ENCODE results near the gene GNB2. TPM values are rescaled to one million over a fixed set of nuclear protein-coding genes. Genes with fewer than 3 reads are reported as not detected.

The GNB2 gene
- total and polyA plus RNA-seq, 2 of the 8 experiments (the other 6 are each of a cell fraction or from before 2014, with no cell fraction given): 157 to 260 TPM

- Histone ChIP-seq H3K79me1 (ENCODE audit: low read depth, low read length) (peaks cover 3% of the 10 kb centered on the region), H2BK20ac (ENCODE audit: low read length) (no peak overlapping the region), H3K9me3 (ENCODE audit: insufficient read depth in 2 of 2, low read depth in 1 of 2, low read length in 1 of 2) (no peaks in the 10 kb centered on the region), H4K20me1 (replicated peaks in 1 of 2; ENCODE audit: control insufficient read depth in 1 of 2, insufficient read depth in 2 of 2, low read length in 2 of 2) (peaks cover 10 to 17% of the 10 kb centered on the region in 2 experiments), H4K91ac (replicated peaks; ENCODE audit: insufficient read length, low read length) (no peak overlapping the region), H3K18ac (ENCODE audit: extremely low read depth, low read length) (peak overlapping the region; percentile 87), H2AFZ (ENCODE audit: low read length) (no peak overlapping the region), H4K5ac (ENCODE audit: insufficient read length, low read depth, low read length) (peak overlapping the region; percentile 64), H2AK5ac (ENCODE audit: low read depth, low read length) (no peak overlapping the region), H2BK120ac (replicated peaks; ENCODE audit: low read depth, low read length) (no peak overlapping the region), H3K27ac (ENCODE audit: low read depth, low read length) (no peak overlapping the region; the same call in 1 of the 2 replicates), H2BK12ac (ENCODE audit: low read depth, low read length) (no peak overlapping the region), H3K23ac (ENCODE audit: insufficient read length) (no peak overlapping the region), H3K4me2 (ENCODE audit: insufficient read depth in 1 of 2, low read depth in 2 of 2, low read length in 2 of 2) (peak overlapping the region; percentile 58 to 87), H3K4me1 (replicated peaks in 1 of 4; ENCODE audit: control insufficient read depth in 3 of 4, insufficient read depth in 4 of 4, low read length in 3 of 4) (peaks cover 0 to 3% (median 0%) of the 10 kb centered on the region in 4 experiments; a peak in 2 of 7 replicates), H3K27me3 (replicated peaks in 1 of 4; ENCODE audit: control insufficient read depth in 3 of 4, extremely low read depth in 1 of 4, insufficient read depth in 3 of 4, low read length in 3 of 4) (peaks cover 0 to 8% (median 6%) of the 10 kb centered on the region in 4 experiments; a peak in 4 of 7 replicates), H3K23me2 (ENCODE audit: low read depth, low read length) (peaks cover 11% of the 10 kb centered on the region; the same call in 1 of the 2 replicates), H2BK15ac (ENCODE audit: low read length) (no peak overlapping the region), H2BK5ac (ENCODE audit: low read depth, low read length) (no peak overlapping the region), H3K79me2 (ENCODE audit: control insufficient read depth in 1 of 2, insufficient read depth in 2 of 2, low read length in 2 of 2) (no peaks in the 10 kb centered on the region), H3K56ac (replicated peaks; ENCODE audit: insufficient read length, low read depth, low read length) (peak overlapping the region; percentile 92), H3K4ac (replicated peaks; ENCODE audit: insufficient read length, low read depth, low read length) (no peak overlapping the region), H4K8ac (ENCODE audit: extremely low read depth, insufficient read depth, low read length) (0 out of 2 replicates have a peak overlapping the region, but pooled peaks have one; percentile 21), H3K4me3 (ENCODE audit: extremely low read depth in 1 of 4, insufficient read depth in 2 of 4, low read depth in 3 of 4, low read length in 4 of 4) (peak overlapping the region; percentile 72 to 99 (median 82)), H3K36me3 (ENCODE audit: control insufficient read depth in 2 of 4, insufficient read depth in 4 of 4, low read length in 3 of 4) (peaks cover 0 to 25% (median 14%) of the 10 kb centered on the region in 4 experiments; a peak in 6 of 8 replicates), H3K9ac (replicated peaks in 1 of 4; ENCODE audit: extremely low read depth in 1 of 4, low read depth in 3 of 4, low read length in 3 of 4) (peak overlapping the region; percentile 29 to 72 (median 46)), H3K14ac (ENCODE audit: insufficient read length) (no peak overlapping the region)
- WGBS, 2 experiments (ENCODE audit: extremely low coverage in 1 of 2, insufficient coverage in 1 of 2, insufficient read length in 1 of 2, insufficient replicate concordance in 2 of 2, low coverage in 1 of 2, low lambda C conversion rate in 2 of 2, missing lambda C conversion rate in 1 of 2): 2% methylated on average over 8 of the region's 34 CpGs; no CpG with 5 or more reads in 1 of the 2 experiments
- POLR2A ChIA-PET (ENCODE audit: partially characterized antibody): interaction anchor here (0.8 to 10.3 kb wide), 8 partner anchors 16 to 201 kb away, joined by 3 to 257 read pairs (median 4); partner anchors contain the start of genes GIGYF1, POP7 and SRRT
- CTCF ChIA-PET (ENCODE audit: partially characterized antibody): interaction anchor here (0.7 to 12.1 kb wide), 6 partner anchors 19 to 121 kb away, joined by 3 to 134 read pairs (median 4); partner anchors contain the start of gene GIGYF1
- FAIRE-seq (no peak), DNase-seq (ENCODE audit: low read depth in 1 of 2, low spot score in 2 of 2) (peak in 1 of 2 experiments; percentile 76)
- TF ChIP-seq CHD1 (IDR thresholded peaks at IDR 0.05; ENCODE audit: low read depth, low read length): no peak
- TF ChIP-seq CREB1 (IDR thresholded peaks at IDR 0.05): no peak
- TF ChIP-seq SIN3A (conservative IDR thresholded peaks at IDR 0.05 in 1 of 2, IDR thresholded peaks at IDR 0.05 in 1 of 2; ENCODE audit: low read depth in 1 of 2, low read length in 2 of 2): peak in 1 of 2 experiments; percentile 5; a peak in 1 of 4 replicates
- TF ChIP-seq MAFK (IDR thresholded peaks at IDR 0.05; ENCODE audit: low read depth, low read length): no peak
- TF ChIP-seq GABPA (IDR thresholded peaks at IDR 0.05; ENCODE audit: borderline replicate concordance, insufficient read depth, low read length): no peak
- TF ChIP-seq CTBP2 (IDR thresholded peaks at IDR 0.05; ENCODE audit: borderline replicate concordance, insufficient read depth, insufficient read length, low read length): no peak
- TF ChIP-seq KDM4A (IDR thresholded peaks at IDR 0.05; ENCODE audit: low read depth, low read length, severe bottlenecking): peak; percentile 63
- TF ChIP-seq RBBP5 (IDR thresholded peaks at IDR 0.05; ENCODE audit: borderline replicate concordance, low read depth, low read length): peak; percentile 42; the same call in 1 of the 2 replicates
- no peak for TF ChIP-seq BACH1 (IDR thresholded peaks at IDR 0.05; ENCODE audit: low read length)
- no peak for TF ChIP-seq POLR2A (IDR thresholded peaks at IDR 0.05; ENCODE audit: control extremely low read depth in 1 of 2, low read depth in 2 of 2, low read length in 2 of 2)
- no peak for TF ChIP-seq RNF2 (IDR thresholded peaks at IDR 0.05; ENCODE audit: borderline replicate concordance, low read depth, low read length, missing control alignments, poor library complexity, severe bottlenecking)
- 0 out of 2 replicates have a peak, but pooled peaks have one; percentile 62 for TF ChIP-seq PHF8 (conservative IDR thresholded peaks at IDR 0.05; ENCODE audit: low read depth, low read length)
Measured at GRCh38 chr7:100673942-100674410, 436 bp downstream of the GNB2 start.
